OCI-LY7 (cell line): ENCODE data around the gene PRIMPOL.

Experiments used
- EZH2phosphoT487 ChIP-seq: fragments of 200-600 bp; sonication (generic); IDR thresholded peaks from 2 replicates; pipeline ENCODE4 v1.6.1; 2018; ENCODE audit warnings: low read depth, borderline replicate concordance, mild to moderate bottlenecking, mixed run types, antibody characterized with exemption, low read length, moderate library complexity, mixed read lengths
- TF ChIP-seq, protein P1 (sequence below): fragments of 200-600 bp; sonication (generic); conservative IDR thresholded peaks from 2 replicates; pipeline ENCODE4 v1.5.1; 2014; ENCODE audit warnings: mild to moderate bottlenecking, antibody characterized with exemption, low read length, moderate library complexity, mixed read lengths

DNA sequence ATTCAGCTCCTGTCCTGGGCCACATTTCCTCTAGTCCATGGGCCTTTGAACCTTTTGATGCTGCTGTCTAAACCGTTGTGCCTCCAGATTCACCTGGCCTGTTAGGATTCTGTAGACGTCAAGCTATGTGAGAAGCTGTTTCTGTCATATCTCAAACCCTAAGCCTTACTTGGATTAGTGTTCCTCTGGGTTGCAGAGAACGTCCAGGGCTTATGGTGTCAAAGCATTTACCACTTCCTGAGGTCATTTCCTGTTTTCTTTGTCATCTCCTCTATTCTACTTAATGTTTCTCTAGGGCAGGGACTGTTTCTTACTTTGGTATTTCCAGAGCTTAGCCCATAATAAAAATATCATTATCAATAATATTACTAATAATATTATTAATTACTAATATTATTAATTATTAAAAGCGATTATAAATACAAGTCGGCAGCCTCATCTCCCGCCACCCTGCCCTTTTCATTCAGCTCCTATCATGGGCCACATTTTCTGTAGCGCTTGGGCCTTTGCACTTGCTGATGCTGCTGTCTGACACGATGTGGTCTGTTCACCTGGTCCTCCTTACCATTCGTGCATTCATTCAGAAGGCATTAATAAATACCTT is 19.1 kb downstream of the PRIMPOL start:
- TF ChIP-seq, protein P1, sequence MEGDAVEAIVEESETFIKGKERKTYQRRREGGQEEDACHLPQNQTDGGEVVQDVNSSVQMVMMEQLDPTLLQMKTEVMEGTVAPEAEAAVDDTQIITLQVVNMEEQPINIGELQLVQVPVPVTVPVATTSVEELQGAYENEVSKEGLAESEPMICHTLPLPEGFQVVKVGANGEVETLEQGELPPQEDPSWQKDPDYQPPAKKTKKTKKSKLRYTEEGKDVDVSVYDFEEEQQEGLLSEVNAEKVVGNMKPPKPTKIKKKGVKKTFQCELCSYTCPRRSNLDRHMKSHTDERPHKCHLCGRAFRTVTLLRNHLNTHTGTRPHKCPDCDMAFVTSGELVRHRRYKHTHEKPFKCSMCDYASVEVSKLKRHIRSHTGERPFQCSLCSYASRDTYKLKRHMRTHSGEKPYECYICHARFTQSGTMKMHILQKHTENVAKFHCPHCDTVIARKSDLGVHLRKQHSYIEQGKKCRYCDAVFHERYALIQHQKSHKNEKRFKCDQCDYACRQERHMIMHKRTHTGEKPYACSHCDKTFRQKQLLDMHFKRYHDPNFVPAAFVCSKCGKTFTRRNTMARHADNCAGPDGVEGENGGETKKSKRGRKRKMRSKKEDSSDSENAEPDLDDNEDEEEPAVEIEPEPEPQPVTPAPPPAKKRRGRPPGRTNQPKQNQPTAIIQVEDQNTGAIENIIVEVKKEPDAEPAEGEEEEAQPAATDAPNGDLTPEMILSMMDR: no peak
- TF ChIP-seq EZH2phosphoT487: no peak
